Measurements from ENCODE around the gene KPNB1. TPM values are rescaled to one million over a fixed set of nuclear protein-coding genes. Genes with fewer than 3 reads are reported as not detected.

KPNB1 gene
- total RNA-seq, 2 donors from 2014 or later = 148 to 239 TPM

GRCh38 chr17:47664624-47664941 lies 14.9 kb downstream of the KPNB1 start:
- H3K36me3 ChIP-seq = peaks cover 8 to 18% of the 10 kb centered on the region in 2 donors
- no peaks in the 10 kb centered on the region for H3K27me3 ChIP-seq (replicated peaks; ENCODE audit: insufficient read depth)
- H3K4me3 ChIP-seq = no peak overlapping the region
- no peaks in the 10 kb centered on the region for H3K9me3 ChIP-seq
- TF ChIP-seq POLR2A (IDR thresholded peaks at IDR 0.05) (no peak), CTCF (IDR thresholded peaks at IDR 0.05) (no peak)
- intact Hi-C loops (cut with DNase I) = loop anchor here (5.0 kb wide), 1 partner anchor 128 kb away; no protein-coding TSS in a partner anchor
- no peak overlapping the region for H3K27ac ChIP-seq
- no peaks in the 10 kb centered on the region for H3K4me1 ChIP-seq (replicated peaks)
- no peak for DNase-seq (ENCODE audit: low spot score)

- H3K27me3 ChIP-seq (replicated peaks; ENCODE audit: insufficient read depth) = no peaks in the 10 kb centered on the region
- peaks cover 10 to 18% of the 10 kb centered on the region in 2 donors for H3K36me3 ChIP-seq
- intact Hi-C loops (cut with DNase I) = no loop called here
- 68% methylated on average over 3 of the region's 3 CpGs for WGBS
- H3K4me3 ChIP-seq = no peak overlapping the region
- TF ChIP-seq POLR2A (IDR thresholded peaks at IDR 0.05) (no peak), CTCF (IDR thresholded peaks at IDR 0.05) (no peak), POLR2AphosphoS5 (IDR thresholded peaks at IDR 0.05) (no peak)
- DNase-seq (ENCODE audit: low spot score) = no peak
- no peaks in the 10 kb centered on the region for H3K9me3 ChIP-seq
- no peaks in the 10 kb centered on the region for H3K4me1 ChIP-seq (replicated peaks)
- no peak overlapping the region for H3K27ac ChIP-seq
Measured at GRCh38 chr17:47665655-47666054, 15.9 kb downstream of the KPNB1 start.

GRCh38 chr17:47669081-47669480 lies 19.4 kb downstream of the KPNB1 start:
- intact Hi-C loops (cut with DNase I) = no loop called here
- H3K9me3 ChIP-seq = no peaks in the 10 kb centered on the region
- WGBS = 89% methylated on average over 4 of the region's 4 CpGs

GRCh38 chr17:47670064-47670463 lies 20.3 kb downstream of the KPNB1 start:
- Histone ChIP-seq H3K36me3 (peaks cover 10 to 11% of the 10 kb centered on the region in 2 donors), H3K4me1 (replicated peaks) (no peaks in the 10 kb centered on the region), H3K27me3 (replicated peaks; ENCODE audit: insufficient read depth) (no peaks in the 10 kb centered on the region), H3K4me3 (no peak overlapping the region), H3K27ac (no peak overlapping the region), H3K9me3 (no peaks in the 10 kb centered on the region)
- 21% methylated on average over 1 of the region's 1 CpG for WGBS
- intact Hi-C loops (cut with DNase I) = no loop called here
- DNase-seq (ENCODE audit: low spot score) = no peak
- TF ChIP-seq POLR2AphosphoS5 (IDR thresholded peaks at IDR 0.05) (no peak), CTCF (IDR thresholded peaks at IDR 0.05) (no peak), POLR2A (IDR thresholded peaks at IDR 0.05) (no peak)

More at GRCh38 chr17:47669081-47669480, 19.4 kb downstream of the KPNB1 start:
- H3K4me1 ChIP-seq (replicated peaks) = no peaks in the 10 kb centered on the region
- no peaks in the 10 kb centered on the region for H3K27me3 ChIP-seq (replicated peaks; ENCODE audit: insufficient read depth)
- no peak for DNase-seq (ENCODE audit: low spot score)
- no peak overlapping the region for H3K4me3 ChIP-seq
- peaks cover 10 to 11% of the 10 kb centered on the region in 2 donors for H3K36me3 ChIP-seq
- no peak for TF ChIP-seq POLR2A (IDR thresholded peaks at IDR 0.05)
- TF ChIP-seq CTCF (IDR thresholded peaks at IDR 0.05) = no peak
- no peak for TF ChIP-seq POLR2AphosphoS5 (IDR thresholded peaks at IDR 0.05)
- H3K27ac ChIP-seq = no peak overlapping the region

- Histone ChIP-seq H3K9me3 (no peaks in the 10 kb centered on the region), H3K4me3 (no peak overlapping the region), H3K36me3 (peaks cover 3 to 20% of the 10 kb centered on the region in 2 donors), H3K27me3 (replicated peaks; ENCODE audit: insufficient read depth) (no peaks in the 10 kb centered on the region), H3K4me1 (replicated peaks) (no peaks in the 10 kb centered on the region), H3K27ac (no peak overlapping the region)
- WGBS = 74% methylated on average over 4 of the region's 4 CpGs
- no peak for DNase-seq (ENCODE audit: low spot score)
- TF ChIP-seq POLR2A (IDR thresholded peaks at IDR 0.05) = no peak
- no peak for TF ChIP-seq POLR2AphosphoS5 (IDR thresholded peaks at IDR 0.05)
- intact Hi-C loops (cut with DNase I) = no loop called here
Measured at GRCh38 chr17:47674499-47674898, 24.8 kb downstream of the KPNB1 start.

Data from prostate gland (tissue), 2 donors.